HTR-8/SVneo (cell line): ENCODE data around the gene CATSPER3.

Source experiments
- DNase-seq: peaks from one replicate; pipeline ENCODE4 v3.0.0; 2011; ENCODE audit warnings: low spot score, mixed read lengths; ENCODE audit not compliant: insufficient read length
- FAIRE-seq: peaks from 2 replicates; lab custom pipeline; 2011; peaks lifted over from hg19 to GRCh38; lab: Jason Lieb, UNC

Gene CATSPER3

DNA sequence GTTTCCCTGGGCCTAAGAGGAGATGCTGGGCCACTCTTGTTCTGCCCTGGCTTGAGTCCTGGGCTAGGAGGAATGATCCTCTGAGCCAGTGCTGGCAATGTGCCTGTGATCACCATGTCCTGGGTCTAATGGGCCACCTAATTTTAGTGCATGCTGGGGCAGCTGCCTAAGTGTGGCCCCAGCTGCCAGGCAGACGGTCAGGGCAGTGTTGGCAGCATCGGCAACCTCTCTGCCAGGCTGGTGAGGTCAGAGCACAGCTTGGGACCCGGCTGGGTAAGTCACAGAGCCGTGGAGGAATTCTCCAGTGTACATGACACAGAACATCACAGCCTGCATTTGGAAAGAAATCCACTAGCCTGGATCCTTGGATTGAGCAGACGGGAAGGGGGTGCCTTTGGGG, 87.7 kb downstream of the CATSPER3 start:
- FAIRE-seq: no peak
- DNase-seq: no peak

DNA sequence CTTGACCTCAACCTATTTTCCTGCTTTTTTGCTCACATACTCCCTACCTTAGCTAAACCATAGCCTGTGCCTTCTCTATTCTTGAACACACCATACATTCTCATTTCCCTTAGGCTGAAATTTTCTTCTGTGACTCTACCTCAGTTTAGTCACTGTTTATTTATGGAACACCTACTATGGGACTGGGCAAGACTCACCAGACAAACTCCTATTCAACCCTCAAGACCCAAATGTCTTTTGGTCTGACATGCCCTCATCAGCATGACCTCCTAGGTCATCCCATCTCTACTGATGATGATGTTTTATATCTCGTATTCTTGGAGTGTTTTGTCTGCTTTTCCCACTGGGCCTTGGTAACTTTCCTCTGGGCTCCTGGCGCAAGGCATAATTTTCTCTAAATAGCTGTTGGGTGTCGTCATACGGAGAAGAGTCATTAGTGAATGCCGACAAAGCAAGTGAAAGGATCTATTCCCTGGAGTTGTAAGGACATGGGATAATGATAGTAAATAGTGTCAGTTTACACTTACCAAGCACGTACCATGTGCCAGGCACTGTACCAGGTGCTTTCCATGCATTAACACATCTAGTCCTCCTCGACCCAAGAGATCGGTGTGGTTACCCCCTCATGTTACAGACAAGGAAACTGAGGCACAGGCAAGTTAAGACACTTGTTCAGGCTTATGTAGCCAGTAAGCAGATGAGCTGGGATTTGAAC, 88.8 kb downstream of the CATSPER3 start:
- FAIRE-seq (no peak), DNase-seq (no peak)

DNA sequence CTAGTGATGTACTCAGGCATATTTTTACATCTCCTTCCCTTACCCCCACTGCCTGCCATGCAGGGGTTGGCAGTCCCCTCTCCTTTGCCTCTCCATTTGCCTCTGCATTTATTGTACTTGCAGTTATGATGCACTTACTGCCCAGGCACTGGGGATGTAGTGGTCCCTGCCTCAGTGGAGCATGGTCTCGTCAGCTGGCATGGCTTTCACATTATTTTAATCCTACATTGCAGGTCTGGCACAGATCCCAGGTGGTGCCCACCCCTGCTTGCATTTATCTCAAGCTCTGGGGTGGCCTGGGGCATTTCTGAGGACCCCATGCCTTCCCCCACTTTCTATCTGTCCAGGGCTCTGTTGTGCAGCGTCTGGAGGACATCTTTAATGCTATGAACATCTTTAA, 89.5 kb downstream of the CATSPER3 start:
- no peak for DNase-seq
- FAIRE-seq: no peak

DNA sequence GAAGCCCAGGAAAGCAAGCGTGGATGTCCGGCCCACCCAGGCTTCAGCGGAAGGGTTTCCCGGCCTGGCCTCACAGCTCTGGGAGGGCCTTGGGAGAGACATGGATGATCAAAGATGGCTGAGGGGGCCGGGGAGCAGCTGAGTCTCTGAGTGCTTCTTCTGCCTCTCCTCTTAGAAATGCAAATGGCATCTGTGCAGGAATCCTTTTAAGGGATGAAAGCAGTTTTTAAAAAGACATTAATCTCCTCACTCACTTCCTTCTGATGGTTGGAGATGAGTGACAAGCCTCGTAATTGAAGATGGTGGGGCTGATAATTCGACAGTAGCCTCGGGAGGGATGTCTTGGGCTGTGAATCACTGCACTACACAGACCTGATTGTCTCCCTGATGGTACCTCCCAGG, 90.6 kb downstream of the CATSPER3 start:
- no peak for FAIRE-seq
- no peak for DNase-seq

DNA sequence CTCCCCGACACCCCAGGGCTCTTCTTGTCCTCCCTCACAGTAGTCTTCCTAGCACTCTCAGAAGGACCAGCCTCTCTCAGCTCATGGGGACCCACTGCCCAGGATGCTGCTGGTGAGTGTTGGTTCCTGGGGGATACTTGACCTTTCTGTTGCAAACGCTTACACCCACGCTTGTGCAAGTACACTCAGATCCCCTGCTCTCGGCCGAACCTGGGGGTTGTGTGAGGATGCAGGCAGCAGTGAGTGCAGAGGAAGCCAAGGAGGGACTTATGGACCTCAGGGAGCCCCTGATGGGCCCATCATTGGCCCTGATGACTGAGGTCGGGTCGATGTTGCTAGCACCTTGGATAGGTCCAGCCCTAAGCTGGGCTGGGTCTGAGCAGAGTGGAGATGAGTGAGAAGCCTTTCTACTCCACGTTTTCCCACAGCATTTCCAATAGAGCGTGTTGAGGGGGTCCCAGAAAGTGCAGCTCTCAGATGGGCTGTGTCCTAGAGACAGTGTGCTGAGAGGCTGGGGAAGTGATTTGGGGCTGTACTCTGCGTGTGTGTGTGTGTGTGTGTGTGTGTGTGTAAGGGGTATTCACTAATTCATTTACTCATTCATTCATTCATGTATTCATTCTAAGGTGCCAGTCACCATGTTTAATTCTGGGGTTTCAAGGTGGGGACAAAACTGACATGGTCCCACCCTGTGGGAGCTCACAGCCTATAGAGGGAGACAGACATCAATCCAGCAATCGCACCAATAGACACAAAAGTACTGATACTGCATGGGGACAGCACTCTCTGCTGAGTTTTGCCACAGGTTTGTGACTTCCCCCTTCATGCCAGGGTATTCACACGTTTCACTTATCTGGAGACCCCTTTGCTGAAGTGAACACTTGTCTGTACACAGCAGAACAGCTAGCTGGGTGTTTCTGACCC, 91.6 kb downstream of the CATSPER3 start:
- FAIRE-seq (no peak), DNase-seq (no peak)

DNA sequence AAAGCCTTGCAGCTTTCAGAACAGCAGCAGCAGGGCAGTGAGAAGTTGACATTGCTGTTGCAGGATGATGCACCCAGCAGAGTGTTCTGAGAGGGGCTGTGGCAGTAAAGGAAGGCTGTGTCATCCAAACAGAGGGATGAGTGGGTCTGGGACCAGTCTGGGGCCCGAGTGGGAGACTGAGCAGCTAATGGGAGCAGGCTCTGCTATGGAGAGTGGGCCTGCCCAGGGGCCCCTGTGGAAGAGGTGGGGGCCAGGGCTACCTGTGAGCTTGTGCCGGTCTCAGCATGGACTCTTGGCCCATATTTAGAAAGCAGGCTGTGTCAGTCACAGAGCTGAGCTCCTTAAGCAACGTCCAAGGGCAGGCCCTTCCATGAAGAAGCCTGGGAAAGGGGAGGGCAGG, 92.3 kb downstream of the CATSPER3 start:
- FAIRE-seq (no peak), DNase-seq (no peak)

DNA sequence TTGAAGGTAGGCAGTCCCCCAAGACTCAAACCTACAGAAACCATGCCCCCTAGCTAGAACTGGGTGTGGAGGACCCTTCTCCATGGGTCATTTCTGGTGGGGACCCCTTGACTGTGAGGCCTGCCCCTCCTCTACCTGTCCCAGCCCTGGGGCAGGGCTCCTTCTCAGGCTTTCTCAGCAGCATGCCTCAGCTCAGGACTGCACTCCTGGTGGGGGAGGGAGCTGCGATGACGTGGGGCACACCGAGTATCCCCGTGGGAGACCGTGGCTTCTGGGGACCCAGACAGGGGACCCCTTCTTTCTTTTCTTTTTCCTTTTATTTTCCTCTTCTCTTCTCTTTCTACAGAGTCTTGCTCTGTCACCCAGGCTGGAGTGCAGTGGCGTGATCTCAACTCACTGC, 93.3 kb downstream of the CATSPER3 start:
- FAIRE-seq (no peak), DNase-seq (no peak)
